Keratinocyte (primary cell): ENCODE data around the gene HDAC9. TPM values are rescaled to one million over a fixed set of nuclear protein-coding genes. Genes with fewer than 3 reads are reported as not detected.
"Not testable (repeated sequence)": the region's sequence is repeated elsewhere in the genome, so short reads cannot be mapped to it uniquely, and the experiment has no call there.

Experiments used
- DNase-seq: peaks from one replicate; pipeline ENCODE4 v3.0.0-alpha.2; 2011; ENCODE audit warnings: low read depth, missing footprints, low spot score
- FAIRE-seq: peaks from 2 replicates; lab custom pipeline; 2011; peaks lifted over from hg19 to GRCh38; lab: Jason Lieb, UNC
- H2AFZ ChIP-seq: 2 replicates; pipeline ENCODE4 v1.6.0; 2012; ENCODE audit warnings: low read length, control low read depth, inconsistent platforms; ENCODE audit not compliant: control insufficient read depth
- H3K27ac ChIP-seq: 2 replicates; pipeline ENCODE4 v1.5.1; 2011; ENCODE audit warnings: low read length; ENCODE audit not compliant: control insufficient read depth, insufficient read depth
- H3K27me3 ChIP-seq: 3 replicates; pipeline ENCODE4 v1.6.0; 2011; ENCODE audit warnings: low read length; ENCODE audit not compliant: control insufficient read depth, insufficient read depth; ENCODE audit errors: extremely low read depth
- H3K36me3 ChIP-seq, 2 experiments: 2 replicates in 1 of 2; 3 replicates in 1 of 2; pipeline ENCODE4 v1.5.1; 2011; ENCODE audit warnings: low read length in 2 of 2, mild to moderate bottlenecking in 1 of 2; ENCODE audit not compliant: control insufficient read depth in 2 of 2, insufficient read depth in 2 of 2; ENCODE audit errors: extremely low read depth in 1 of 2
- H3K4me1 ChIP-seq: 3 replicates; pipeline ENCODE4 v1.5.1; 2011; ENCODE audit warnings: low read length; ENCODE audit not compliant: control insufficient read depth, insufficient read depth; ENCODE audit errors: extremely low read depth
- H3K4me2 ChIP-seq: 3 replicates; pipeline ENCODE4 v1.6.0; 2011; ENCODE audit warnings: low read depth, low read length; ENCODE audit not compliant: control insufficient read depth, insufficient read depth; ENCODE audit errors: extremely low read depth
- H3K4me3 ChIP-seq, 3 experiments: fragments of 200-600 bp in 1 of 3; sonication (generic) in 1 of 3; 2 replicates in 2 of 3; 3 replicates in 1 of 3; pipeline ENCODE4 v1.5.1; 2011 to 2016; ENCODE audit warnings: low read length in 3 of 3, mild to moderate bottlenecking in 3 of 3, control low read depth in 2 of 3, inconsistent platforms in 1 of 3, low read depth in 1 of 3, mixed read lengths in 1 of 3, mixed run types in 1 of 3, moderate library complexity in 1 of 3; ENCODE audit not compliant: control insufficient read depth in 2 of 3, insufficient read depth in 2 of 3; ENCODE audit errors: extremely low read depth in 1 of 3
- H3K79me2 ChIP-seq: 2 replicates; pipeline ENCODE4 v1.6.0; 2012; ENCODE audit warnings: low read length; ENCODE audit not compliant: control insufficient read depth, insufficient read depth
- H3K9ac ChIP-seq: 3 replicates; pipeline ENCODE4 v1.6.0; 2011; ENCODE audit warnings: low read length; ENCODE audit not compliant: control insufficient read depth, insufficient read depth; ENCODE audit errors: extremely low read depth
- H3K9me1 ChIP-seq: 3 replicates; pipeline ENCODE4 v1.6.0; 2011; ENCODE audit warnings: low read length; ENCODE audit not compliant: control insufficient read depth, insufficient read depth; ENCODE audit errors: extremely low read depth
- H3K9me3 ChIP-seq: 2 replicates; pipeline ENCODE4 v1.5.1; 2012; ENCODE audit warnings: low read depth, low read length; ENCODE audit not compliant: control insufficient read depth
- H4K20me1 ChIP-seq: 3 replicates; pipeline ENCODE4 v1.6.0; 2011; ENCODE audit warnings: low read length; ENCODE audit not compliant: control insufficient read depth, insufficient read depth; ENCODE audit errors: extremely low read depth
- CTCF ChIP-seq, 3 experiments: IDR thresholded peaks in 1 of 3; conservative IDR thresholded peaks in 1 of 3; optimal IDR thresholded peaks in 1 of 3; 2 replicates in 2 of 3; 3 replicates in 1 of 3; pipeline versions ENCODE3 to v1.5.1; 2011; ENCODE audit warnings: low read length in 3 of 3, mild to moderate bottlenecking in 3 of 3, moderate library complexity in 2 of 3, control low read depth in 1 of 3, inconsistent platforms in 1 of 3; ENCODE audit not compliant: insufficient read depth in 2 of 3; ENCODE audit errors: extremely low read depth in 1 of 3
- EZH2 ChIP-seq: IDR thresholded peaks from one replicate; pipeline ENCODE4 v1.6.1; 2012; ENCODE audit warnings: inconsistent platforms, mild to moderate bottlenecking, low read length, moderate library complexity
- dilution Hi-C: fragments of 300-500 bp; cut with MboI; formaldehyde crosslinking; loops from one replicate; pipeline ENCODE4 v1.7.0; 2020; ENCODE audit warnings: low sequenced_read_pairs; ENCODE audit not compliant: extremely low pct_ligation_motif_present
- polyA plus RNA-seq, 5 experiments: library from polyadenylated mRNA; depleted of rRNA in 3 of 5; stranded (reverse) in 3 of 5; stranded (forward) in 1 of 5; unstranded in 1 of 5; fragments of >200 nt; gene quantifications; 1 replicate in 1 of 5; 2 replicates in 3 of 5; 3 replicates in 1 of 5; pipeline versions ENCODE4 v1.2.1 to v1.2.3, GENCODE V29; 2011 to 2012; ENCODE audit warnings: missing spikeins in 2 of 5, low read depth in 1 of 5, low replicate concordance in 1 of 5

HDAC9 gene
- polyA plus RNA-seq, 1 donor (not counting 4 experiments of a cell fraction or from before 2014, with no cell fraction given) = 24.6 TPM

DNA sequence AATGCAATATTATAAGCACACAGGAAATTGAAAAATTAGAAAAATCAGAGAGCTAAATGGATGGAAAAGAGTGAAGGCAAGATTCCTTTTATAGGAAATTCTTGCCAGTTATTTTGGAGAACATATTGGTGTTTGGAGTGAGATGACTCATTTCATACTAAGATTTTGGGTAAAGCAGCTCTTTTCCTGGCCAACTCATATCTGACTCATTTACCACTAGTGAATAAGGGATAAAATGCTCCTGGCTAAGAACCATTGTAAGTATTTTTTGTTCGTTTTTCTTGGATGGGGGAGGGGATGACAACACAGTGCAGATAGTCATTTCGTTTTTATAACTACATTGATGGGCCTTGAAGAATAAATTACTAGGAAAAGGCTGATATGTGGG, 482.6 kb downstream of the HDAC9 start:
- TF ChIP-seq CTCF (optimal IDR thresholded peaks at IDR 0.05 in 1 of 3, IDR thresholded peaks at IDR 0.05 in 1 of 3, conservative IDR thresholded peaks at IDR 0.05 in 1 of 3; ENCODE audit: extremely low read depth in 1 of 3, insufficient read depth in 2 of 3, low read length in 3 of 3) (no peak), EZH2 (no peak)
- Histone ChIP-seq H3K4me3 (peak overlapping the region in 2 of 3 experiments; percentile 22 to 36), H3K4me1 (peaks cover 50% of the 10 kb centered on the region), H3K27ac (peak overlapping the region; percentile 66), H4K20me1 (no peaks in the 10 kb centered on the region), H3K79me2 (no peaks in the 10 kb centered on the region), H3K9ac (no peak overlapping the region), H3K36me3 (no peaks in the 10 kb centered on the region), H3K27me3 (no peaks in the 10 kb centered on the region), H3K9me3 (no peaks in the 10 kb centered on the region), H2AFZ (no peak overlapping the region), H3K9me1 (no peaks in the 10 kb centered on the region), H3K4me2 (peak overlapping the region; percentile 59)
- dilution Hi-C loops = no loop called here
- peak; percentile 67 for DNase-seq
- FAIRE-seq = peak; percentile 87

GRCh38 chr7:18990700-18991099, 495.2 kb downstream of the HDAC9 start:
- H3K27me3 ChIP-seq, H3K4me2 ChIP-seq, H3K9me1 ChIP-seq, H3K4me1 ChIP-seq, H3K79me2 ChIP-seq, H3K36me3 ChIP-seq, H3K9me3 ChIP-seq, H3K9ac ChIP-seq, H2AFZ ChIP-seq, dilution Hi-C loops, H3K4me3 ChIP-seq, FAIRE-seq, DNase-seq, H3K27ac ChIP-seq, H4K20me1 ChIP-seq: not testable (repeated sequence)

DNA sequence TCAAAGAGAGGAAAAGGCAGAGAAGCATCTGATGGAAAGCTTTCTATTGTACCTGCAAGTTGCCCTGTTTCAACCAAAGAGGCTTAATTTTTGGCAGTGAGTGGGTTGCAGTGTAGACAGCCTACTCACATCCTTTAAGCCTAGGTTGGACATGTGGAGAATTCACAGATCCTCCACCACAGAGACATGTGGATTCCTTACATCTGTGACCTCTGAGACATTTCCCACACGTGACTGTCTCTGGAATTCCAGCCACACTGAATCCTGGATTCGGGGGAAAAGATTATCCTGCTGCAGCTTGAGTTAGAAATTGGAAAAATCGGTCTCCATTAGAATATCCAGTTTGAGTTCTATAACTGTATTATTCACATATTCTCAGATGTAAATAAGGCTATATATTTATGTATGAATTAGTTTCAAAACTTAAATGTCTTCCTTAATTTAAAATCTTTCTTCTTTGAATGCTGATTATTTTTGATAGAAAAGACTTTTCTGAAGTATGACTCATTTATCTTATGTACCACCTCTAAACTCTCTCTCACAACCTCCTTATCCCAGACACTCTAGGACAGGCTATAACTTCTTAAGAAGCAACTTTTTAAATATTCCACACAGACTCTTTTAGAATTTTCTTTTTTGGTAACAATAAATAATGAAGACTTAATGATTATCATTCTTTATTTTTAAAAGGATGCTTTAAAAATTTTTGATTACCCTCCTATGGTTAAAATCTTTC, 498.6 kb downstream of the HDAC9 start:
- Histone ChIP-seq H3K36me3 (no peaks in the 10 kb centered on the region), H3K27ac (no peak overlapping the region), H2AFZ (no peak overlapping the region), H3K4me3 (no peak overlapping the region), H3K9me1 (no peaks in the 10 kb centered on the region), H3K9ac (no peak overlapping the region), H3K4me2 (no peak overlapping the region), H3K27me3 (no peaks in the 10 kb centered on the region), H3K9me3 (no peaks in the 10 kb centered on the region), H3K4me1 (no peaks in the 10 kb centered on the region), H3K79me2 (no peaks in the 10 kb centered on the region), H4K20me1 (no peaks in the 10 kb centered on the region)
- DNase-seq (no peak), FAIRE-seq (no peak)
- TF ChIP-seq CTCF (optimal IDR thresholded peaks at IDR 0.05 in 1 of 3, IDR thresholded peaks at IDR 0.05 in 1 of 3, conservative IDR thresholded peaks at IDR 0.05 in 1 of 3; ENCODE audit: extremely low read depth in 1 of 3, insufficient read depth in 2 of 3, low read length in 3 of 3) (no peak), EZH2 (no peak)
- dilution Hi-C loops = no loop called here
